ENCODE data around the gene MRPS18A. TPM values are rescaled to one million over a fixed set of nuclear protein-coding genes. Genes with fewer than 3 reads are reported as not detected.
A peak's percentile ranks its signal among the peaks of the same experiment; 100 is the strongest.

MRPS18A gene
- total and polyA plus RNA-seq, 9 of the 15 experiments (the other 6 are each of a cell fraction or from before 2014, with no cell fraction given): 87.5 to 243 (median 125) TPM

DNA sequence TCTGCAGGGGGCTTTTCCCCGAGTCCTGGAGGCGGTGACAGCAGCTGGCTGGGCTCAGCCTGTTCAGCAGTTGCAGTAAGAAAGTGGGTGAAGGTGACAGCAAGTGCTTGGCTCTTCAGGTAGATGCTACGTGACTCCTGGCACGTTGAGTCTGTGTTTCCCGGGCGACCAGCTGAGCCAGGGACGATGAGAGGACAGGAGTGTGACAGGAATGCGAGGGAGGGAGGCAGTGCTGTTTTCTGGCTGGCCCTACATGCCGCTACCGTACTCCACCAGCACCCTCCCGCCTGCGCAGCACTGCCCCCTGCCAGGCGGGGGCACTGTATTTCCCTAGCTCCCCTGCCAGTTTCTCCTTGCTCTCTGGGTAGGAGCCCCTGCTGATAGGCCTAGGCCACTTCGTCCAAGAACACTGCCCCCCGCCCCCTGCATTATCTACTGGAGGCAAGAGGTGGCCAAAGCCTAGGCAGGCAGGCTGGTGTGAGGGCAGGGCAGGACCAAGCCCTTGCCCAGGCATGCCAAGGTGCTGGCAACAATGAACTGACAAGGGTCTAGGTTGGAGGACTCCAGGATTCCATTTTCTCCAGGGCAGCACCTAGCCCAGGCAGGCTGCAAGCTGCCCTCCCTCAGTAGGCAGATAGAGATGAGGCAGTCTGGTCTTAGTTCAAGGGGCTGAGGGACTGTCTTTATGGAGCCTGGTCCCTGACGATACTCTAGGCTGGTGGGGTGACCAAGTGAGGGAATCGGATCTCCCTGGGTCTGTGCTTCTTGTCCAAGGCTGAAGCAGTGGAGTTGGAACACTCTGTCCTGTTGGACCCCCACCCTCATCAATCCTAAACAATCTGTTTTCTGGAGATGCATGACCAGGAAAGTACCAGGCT is 19.2 kb downstream of the MRPS18A start (continued):
- TF ChIP-seq MTA3 (IDR thresholded peaks at IDR 0.05; ENCODE audit: borderline replicate concordance): no peak; the same call in 1 of the 2 replicates
- TF ChIP-seq, protein P1, sequence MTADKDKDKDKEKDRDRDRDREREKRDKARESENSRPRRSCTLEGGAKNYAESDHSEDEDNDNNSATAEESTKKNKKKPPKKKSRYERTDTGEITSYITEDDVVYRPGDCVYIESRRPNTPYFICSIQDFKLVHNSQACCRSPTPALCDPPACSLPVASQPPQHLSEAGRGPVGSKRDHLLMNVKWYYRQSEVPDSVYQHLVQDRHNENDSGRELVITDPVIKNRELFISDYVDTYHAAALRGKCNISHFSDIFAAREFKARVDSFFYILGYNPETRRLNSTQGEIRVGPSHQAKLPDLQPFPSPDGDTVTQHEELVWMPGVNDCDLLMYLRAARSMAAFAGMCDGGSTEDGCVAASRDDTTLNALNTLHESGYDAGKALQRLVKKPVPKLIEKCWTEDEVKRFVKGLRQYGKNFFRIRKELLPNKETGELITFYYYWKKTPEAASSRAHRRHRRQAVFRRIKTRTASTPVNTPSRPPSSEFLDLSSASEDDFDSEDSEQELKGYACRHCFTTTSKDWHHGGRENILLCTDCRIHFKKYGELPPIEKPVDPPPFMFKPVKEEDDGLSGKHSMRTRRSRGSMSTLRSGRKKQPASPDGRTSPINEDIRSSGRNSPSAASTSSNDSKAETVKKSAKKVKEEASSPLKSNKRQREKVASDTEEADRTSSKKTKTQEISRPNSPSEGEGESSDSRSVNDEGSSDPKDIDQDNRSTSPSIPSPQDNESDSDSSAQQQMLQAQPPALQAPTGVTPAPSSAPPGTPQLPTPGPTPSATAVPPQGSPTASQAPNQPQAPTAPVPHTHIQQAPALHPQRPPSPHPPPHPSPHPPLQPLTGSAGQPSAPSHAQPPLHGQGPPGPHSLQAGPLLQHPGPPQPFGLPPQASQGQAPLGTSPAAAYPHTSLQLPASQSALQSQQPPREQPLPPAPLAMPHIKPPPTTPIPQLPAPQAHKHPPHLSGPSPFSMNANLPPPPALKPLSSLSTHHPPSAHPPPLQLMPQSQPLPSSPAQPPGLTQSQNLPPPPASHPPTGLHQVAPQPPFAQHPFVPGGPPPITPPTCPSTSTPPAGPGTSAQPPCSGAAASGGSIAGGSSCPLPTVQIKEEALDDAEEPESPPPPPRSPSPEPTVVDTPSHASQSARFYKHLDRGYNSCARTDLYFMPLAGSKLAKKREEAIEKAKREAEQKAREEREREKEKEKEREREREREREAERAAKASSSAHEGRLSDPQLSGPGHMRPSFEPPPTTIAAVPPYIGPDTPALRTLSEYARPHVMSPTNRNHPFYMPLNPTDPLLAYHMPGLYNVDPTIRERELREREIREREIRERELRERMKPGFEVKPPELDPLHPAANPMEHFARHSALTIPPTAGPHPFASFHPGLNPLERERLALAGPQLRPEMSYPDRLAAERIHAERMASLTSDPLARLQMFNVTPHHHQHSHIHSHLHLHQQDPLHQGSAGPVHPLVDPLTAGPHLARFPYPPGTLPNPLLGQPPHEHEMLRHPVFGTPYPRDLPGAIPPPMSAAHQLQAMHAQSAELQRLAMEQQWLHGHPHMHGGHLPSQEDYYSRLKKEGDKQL (CRISPR knock-in tag; IDR thresholded peaks at IDR 0.05; ENCODE audit: borderline replicate concordance): 0 out of 2 replicates have a peak, but pooled peaks have one; percentile 4
- TF ChIP-seq SMARCA4 (IDR thresholded peaks at IDR 0.05): 0 out of 2 replicates have a peak, but pooled peaks have one; percentile 26
- peak; percentile 50; the same call in 1 of the 2 replicates for TF ChIP-seq TEAD4 (IDR thresholded peaks at IDR 0.05; ENCODE audit: low read length)
- TF ChIP-seq TEAD4 (CRISPR knock-in tag; IDR thresholded peaks at IDR 0.05; ENCODE audit: borderline replicate concordance): no peak
- TF ChIP-seq TEAD1 (CRISPR knock-in tag; IDR thresholded peaks at IDR 0.05): peak in 1 of 2 experiments; percentile 23; a peak in 1 of 4 replicates
- TF ChIP-seq CHD2 (IDR thresholded peaks at IDR 0.05; ENCODE audit: low read depth, low read length): 0 out of 2 replicates have a peak, but pooled peaks have one; percentile 7
- TF ChIP-seq MBD2 (IDR thresholded peaks at IDR 0.05; ENCODE audit: borderline replicate concordance, low read depth): peak; percentile 29; the same call in 1 of the 2 replicates
- TF ChIP-seq PHB (CRISPR knock-in tag; IDR thresholded peaks at IDR 0.05): 0 out of 2 replicates have a peak, but pooled peaks have one; percentile 46
- no peak for TF ChIP-seq HMG20A (CRISPR knock-in tag; conservative IDR thresholded peaks at IDR 0.05)
- TF ChIP-seq, protein P2, sequence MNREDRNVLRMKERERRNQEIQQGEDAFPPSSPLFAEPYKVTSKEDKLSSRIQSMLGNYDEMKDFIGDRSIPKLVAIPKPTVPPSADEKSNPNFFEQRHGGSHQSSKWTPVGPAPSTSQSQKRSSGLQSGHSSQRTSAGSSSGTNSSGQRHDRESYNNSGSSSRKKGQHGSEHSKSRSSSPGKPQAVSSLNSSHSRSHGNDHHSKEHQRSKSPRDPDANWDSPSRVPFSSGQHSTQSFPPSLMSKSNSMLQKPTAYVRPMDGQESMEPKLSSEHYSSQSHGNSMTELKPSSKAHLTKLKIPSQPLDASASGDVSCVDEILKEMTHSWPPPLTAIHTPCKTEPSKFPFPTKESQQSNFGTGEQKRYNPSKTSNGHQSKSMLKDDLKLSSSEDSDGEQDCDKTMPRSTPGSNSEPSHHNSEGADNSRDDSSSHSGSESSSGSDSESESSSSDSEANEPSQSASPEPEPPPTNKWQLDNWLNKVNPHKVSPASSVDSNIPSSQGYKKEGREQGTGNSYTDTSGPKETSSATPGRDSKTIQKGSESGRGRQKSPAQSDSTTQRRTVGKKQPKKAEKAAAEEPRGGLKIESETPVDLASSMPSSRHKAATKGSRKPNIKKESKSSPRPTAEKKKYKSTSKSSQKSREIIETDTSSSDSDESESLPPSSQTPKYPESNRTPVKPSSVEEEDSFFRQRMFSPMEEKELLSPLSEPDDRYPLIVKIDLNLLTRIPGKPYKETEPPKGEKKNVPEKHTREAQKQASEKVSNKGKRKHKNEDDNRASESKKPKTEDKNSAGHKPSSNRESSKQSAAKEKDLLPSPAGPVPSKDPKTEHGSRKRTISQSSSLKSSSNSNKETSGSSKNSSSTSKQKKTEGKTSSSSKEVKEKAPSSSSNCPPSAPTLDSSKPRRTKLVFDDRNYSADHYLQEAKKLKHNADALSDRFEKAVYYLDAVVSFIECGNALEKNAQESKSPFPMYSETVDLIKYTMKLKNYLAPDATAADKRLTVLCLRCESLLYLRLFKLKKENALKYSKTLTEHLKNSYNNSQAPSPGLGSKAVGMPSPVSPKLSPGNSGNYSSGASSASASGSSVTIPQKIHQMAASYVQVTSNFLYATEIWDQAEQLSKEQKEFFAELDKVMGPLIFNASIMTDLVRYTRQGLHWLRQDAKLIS (CRISPR knock-in tag; IDR thresholded peaks at IDR 0.05): no peak
- TF ChIP-seq, protein P3, sequence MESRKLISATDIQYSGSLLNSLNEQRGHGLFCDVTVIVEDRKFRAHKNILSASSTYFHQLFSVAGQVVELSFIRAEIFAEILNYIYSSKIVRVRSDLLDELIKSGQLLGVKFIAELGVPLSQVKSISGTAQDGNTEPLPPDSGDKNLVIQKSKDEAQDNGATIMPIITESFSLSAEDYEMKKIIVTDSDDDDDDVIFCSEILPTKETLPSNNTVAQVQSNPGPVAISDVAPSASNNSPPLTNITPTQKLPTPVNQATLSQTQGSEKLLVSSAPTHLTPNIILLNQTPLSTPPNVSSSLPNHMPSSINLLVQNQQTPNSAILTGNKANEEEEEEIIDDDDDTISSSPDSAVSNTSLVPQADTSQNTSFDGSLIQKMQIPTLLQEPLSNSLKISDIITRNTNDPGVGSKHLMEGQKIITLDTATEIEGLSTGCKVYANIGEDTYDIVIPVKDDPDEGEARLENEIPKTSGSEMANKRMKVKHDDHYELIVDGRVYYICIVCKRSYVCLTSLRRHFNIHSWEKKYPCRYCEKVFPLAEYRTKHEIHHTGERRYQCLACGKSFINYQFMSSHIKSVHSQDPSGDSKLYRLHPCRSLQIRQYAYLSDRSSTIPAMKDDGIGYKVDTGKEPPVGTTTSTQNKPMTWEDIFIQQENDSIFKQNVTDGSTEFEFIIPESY (CRISPR knock-in tag; IDR thresholded peaks at IDR 0.05): peak; percentile 100
- 0 out of 2 replicates have a peak, but pooled peaks have one; percentile 53 for TF ChIP-seq KAT7 (CRISPR knock-in tag; IDR thresholded peaks at IDR 0.05; ENCODE audit: borderline replicate concordance)
- peak; percentile 61 to 71 for TF ChIP-seq NRF1 (conservative IDR thresholded peaks at IDR 0.05 in 1 of 2, IDR thresholded peaks at IDR 0.05 in 1 of 2)
- no peak for TF ChIP-seq GATAD2A (IDR thresholded peaks at IDR 0.05)
- TF ChIP-seq RBM14 (IDR thresholded peaks at IDR 0.05; ENCODE audit: borderline replicate concordance, insufficient read depth, low read depth, low read length): no peak
